Stimulated activated CD4-positive, alpha-beta T cell treated with anti-CD3 and anti-CD28 coated beads, Interleukin-15, amount 100 ng/mL, for 48 hours (primary cell): Measurements from ENCODE around the gene PTPN4.

Experiments used
- DNase-seq, 2 donors: peaks; one replicate each; pipeline ENCODE4 v3.0.0-alpha.2; 2020; ENCODE audit warnings: low read depth in 2 of 2

The PTPN4 gene

DNA sequence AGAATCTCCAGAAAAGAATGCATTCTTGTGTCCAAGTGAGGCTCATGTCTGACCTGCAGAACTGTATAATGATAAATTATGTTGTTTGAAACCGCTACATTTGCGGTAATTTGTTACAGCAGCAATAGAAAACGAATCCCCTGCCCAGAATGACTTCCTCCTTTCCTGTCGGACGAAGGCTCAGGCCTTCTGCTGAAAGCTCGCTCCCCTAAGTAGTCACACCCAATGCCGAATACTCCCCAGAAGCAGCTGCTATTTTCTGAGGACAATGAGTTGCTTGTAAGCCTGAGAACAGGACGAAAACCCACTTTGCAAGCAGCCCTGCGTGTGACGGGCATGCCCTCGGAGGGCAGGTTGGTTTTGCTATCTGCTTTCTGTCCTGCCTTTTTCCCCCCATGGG is 27.7 kb upstream of the PTPN4 start:
- DNase-seq, result no peak

GRCh38 chr2:119732601-119733164 is 27.0 kb upstream of the PTPN4 start:
- no peak for DNase-seq

DNA sequence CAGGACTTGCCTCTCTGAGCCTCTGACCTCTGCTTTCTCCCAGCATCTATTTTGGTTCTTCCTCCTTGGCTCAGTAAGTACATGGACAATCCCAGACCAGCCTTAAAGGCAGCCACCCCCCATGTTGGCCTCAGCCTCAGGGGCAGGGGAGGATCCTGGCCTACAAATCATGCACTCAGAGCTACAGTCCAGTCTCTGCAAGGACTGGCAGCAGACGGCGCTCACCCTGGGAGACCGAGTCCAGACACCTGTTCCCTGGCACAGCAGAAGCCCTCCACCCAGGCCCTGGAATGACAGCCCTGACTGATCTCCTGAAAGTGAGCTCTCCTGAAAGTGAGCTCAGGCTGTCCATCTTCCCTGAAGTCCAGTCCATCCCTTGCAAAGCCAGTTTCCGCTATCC is 25.7 kb upstream of the PTPN4 start:
- DNase-seq, result no peak

DNA sequence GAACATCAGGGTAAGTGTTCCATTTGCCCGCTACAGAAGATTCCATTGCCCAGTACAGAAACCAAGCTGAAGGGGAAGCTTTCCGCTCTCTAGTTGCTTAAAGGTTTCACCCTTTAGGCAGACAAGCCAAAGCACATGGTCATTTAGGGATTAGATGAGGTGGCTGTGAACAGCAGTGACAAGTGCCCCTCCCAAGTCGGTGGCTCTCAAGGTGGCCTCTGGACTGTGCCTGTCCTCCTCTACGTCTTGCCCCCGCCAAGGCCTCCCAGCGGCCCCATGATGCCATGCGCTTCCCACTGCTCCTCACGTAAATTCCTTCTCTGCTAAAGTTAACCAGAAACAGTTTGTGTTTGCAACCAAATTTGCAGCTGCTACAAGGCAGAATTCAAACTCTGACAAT is 24.2 kb upstream of the PTPN4 start:
- no peak for DNase-seq

DNA sequence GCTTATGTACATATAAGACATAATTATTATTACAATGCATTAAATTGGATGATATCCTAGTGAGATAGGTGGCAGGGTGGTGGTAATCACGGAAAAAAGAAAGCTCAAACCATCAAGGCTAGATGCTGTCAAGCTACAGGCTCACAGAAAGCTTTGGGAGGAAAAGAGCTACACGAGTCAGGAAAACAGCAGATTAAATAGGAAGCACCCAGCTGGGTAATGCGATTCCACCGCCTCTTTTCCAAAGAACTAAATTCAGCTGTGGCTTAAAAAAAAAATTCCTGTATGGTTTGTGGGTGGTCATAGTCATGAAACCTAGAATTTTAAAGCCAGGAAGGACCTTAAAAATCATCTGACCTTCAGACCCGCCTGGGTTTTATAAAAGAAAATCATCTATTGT is 23.7 kb upstream of the PTPN4 start:
- no peak for DNase-seq

DNA sequence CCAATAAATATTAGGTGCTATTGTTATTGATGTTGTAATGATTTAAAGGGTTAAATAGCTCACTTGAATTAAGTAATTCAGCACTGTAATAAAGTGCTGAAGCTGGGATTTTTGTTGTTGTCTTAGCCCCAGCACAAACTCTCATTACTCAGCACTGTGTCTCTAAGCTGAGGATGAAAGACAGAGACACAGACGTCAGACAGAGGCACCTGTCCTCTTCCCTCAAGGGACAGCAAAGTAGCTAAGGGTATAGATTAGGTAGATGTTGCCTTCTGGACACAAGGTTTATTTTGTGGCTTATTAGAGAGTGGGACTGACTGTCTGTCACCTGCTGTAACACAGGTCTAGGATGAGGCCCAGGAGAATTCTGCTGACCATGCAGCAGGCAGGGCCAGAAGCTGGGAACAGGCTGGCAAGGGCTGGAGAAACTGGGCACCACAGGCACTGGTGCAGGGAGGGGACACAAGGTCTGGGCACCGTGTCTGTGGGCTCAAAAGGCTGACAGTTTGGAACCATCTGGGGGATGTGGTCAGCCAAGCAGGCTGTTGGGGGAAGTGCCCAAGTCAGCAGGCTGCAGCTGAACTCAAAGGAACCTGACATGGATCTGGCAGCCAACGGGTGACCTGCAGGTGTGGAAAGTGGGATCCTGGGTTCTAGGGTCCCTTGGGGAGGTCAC is 20.0 kb upstream of the PTPN4 start:
- no peak for DNase-seq

GRCh38 chr2:119741001-119741400 is 18.7 kb upstream of the PTPN4 start:
- DNase-seq, result no peak

DNA sequence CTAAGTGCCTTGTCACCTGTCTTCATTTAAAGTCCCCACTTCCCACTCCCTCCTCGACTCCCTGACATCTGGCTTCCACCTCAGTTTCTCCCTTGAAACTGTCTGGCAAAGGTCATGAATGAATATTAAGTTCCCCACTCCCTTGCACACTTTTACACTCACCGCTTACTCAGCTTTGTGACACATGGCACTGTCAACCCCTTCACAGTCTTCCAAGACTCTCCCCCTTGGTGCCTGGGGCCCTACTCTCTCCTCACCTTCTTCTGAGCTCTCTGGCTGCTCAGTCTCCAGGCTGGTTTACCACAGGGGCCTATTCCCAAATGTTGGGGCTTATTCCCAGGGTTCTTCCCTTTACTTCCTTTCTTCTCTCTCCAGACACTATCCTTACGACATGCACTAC is 17.9 kb upstream of the PTPN4 start:
- no peak for DNase-seq

DNA sequence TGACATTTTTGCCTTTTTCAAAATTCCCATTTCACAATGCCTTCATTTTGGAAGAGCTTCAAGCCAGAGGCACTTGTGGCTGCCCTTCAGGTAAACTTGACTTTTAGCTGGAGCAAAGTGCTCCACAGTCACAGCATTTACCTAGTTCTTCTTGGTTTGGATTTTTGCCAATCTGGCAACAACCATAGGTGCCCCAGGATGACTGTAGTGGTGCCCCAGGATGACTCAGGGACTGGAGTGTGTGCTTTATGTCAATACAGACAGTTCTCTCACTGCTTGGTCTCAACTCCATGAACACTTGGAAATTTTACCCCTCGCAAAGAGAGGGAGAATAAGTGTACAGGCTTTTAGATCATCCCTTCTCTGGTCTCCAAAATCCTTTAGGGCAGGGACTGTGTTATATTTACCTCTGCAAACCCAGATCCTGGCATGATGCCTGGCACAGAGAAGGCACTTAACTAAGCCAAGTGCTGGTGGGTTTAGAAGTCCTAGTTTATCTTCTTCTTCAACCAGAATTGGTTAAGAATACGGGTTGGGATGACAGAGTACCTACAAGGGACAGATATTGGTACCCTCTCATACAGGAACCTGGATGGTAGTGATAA is 15.3 kb upstream of the PTPN4 start:
- DNase-seq, result no peak

DNA sequence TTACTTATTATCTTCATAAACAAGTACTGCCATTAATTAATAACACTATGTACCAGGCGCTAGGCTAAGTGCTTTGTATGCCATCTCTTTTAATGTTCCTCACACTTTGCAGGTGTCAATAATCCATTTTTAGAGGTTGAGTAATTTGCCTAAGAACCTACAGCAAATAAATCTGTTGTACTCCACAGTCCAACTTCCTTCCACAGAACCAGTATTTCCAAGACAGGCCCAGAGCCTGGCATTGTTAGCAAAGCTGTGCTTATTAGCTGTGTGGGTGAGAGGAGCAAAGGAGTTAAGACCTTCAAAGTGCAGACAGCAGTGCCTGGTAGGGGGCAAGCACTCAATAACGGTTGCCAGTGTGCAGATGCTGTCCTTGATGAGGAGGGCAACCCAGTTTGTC is 14.2 kb upstream of the PTPN4 start:
- no peak for DNase-seq

GRCh38 chr2:119746836-119747686 is 12.7 kb upstream of the PTPN4 start:
- DNase-seq, result no peak

DNA sequence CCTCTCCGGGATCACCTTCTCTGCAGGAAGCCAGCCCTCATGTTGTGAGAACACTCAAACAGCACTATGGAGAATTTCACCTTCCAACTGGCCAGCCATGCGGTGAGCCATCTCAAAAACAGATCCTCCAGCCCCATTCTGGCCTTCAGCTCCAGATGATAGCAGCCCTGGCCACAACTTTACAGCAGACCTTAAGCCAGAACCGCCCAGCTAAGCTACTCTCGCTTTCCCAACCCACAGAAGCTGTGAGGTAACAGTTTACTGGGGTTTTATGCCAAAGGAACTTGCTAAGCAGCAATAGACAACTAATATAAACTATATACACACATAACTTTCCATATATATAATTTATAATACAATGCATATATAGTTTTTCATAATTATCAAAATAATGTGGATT is 11.6 kb upstream of the PTPN4 start:
- DNase-seq, result no peak

GRCh38 chr2:119749477-119750012 is 10.2 kb upstream of the PTPN4 start:
- DNase-seq, result no peak

DNA sequence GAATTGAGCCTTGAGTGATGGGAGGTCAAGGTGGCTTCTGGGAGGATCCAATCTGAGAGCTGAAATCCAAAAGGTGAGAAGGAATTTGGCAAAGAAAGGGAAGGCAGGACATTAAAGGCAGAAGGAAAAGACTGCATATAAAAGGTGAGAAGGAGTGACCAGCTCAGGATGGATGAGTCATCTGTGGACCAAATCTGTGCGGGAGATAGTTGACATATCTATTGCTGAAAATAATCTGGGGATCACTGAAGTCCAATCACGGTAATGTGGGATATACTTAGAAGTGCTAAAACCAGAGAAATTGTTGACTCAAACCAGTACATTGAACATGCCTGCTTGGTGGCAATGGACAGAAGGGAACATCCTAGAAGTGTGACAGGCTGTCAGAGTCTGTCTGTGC is 8.0 kb upstream of the PTPN4 start:
- DNase-seq, result no peak

DNA sequence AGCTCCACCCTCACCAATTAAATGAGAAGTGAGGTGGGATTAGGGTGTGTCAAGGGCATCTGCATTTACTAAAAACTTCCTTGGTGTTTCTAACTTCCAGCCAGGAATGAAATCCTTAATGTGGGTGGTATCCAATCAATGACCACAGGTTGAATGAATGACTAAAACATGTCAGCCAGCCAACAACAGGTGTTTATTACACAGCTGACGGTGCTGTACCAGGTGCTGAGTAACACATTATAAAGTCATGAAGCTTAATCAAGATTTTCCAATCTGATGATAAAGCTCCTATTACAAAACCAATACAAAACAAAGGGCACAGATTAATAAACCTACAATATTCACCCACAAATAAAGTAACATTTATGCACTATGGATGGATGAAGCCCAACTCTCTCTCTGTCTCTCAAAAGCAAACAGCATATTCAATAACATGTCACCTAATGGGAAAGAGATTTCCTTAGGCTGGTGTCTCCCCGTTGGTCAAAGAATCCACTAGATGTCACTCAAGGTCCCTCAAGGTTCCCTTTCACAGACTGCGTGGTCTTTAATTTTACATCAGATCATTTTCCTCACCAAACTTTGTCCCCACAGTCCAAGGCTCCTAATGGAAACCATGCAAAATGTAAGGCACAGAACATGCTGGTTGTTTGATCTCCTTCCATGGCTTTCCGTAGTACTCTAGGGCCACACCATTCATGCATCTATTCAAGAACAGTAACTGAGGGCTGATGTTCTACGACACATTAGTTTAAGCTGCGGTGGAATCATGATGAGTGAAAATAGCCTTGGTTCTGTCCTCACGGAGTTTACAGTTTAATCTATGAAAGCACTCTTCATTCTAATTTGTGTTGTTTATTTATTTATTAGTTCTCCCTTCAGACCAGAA is 6.4 kb upstream of the PTPN4 start:
- DNase-seq, result no peak

GRCh38 chr2:119753930-119754321 is 5.8 kb upstream of the PTPN4 start:
- DNase-seq, result no peak

DNA sequence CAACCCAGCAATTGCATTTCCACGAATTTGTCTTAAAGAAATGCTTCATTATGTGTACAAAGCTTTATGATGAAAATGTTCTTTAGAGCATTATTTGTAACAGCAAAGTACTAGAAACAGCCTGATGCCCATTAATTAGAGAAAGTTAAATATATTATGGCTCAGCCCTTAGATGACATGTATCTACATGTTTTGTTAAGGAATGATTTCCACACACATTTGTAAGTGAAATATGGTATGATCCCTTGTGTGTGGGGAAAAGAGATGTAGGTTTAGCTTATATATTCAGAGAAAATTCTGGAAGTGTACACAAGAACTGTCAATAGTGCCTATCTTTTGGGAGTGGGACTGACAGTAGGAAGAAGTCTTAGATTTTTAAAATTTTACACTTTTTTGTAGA is 3.8 kb upstream of the PTPN4 start:
- no peak for DNase-seq

GRCh38 chr2:119756837-119757236 is 2.9 kb upstream of the PTPN4 start:
- peak; percentile 42 to 53 for DNase-seq

DNA sequence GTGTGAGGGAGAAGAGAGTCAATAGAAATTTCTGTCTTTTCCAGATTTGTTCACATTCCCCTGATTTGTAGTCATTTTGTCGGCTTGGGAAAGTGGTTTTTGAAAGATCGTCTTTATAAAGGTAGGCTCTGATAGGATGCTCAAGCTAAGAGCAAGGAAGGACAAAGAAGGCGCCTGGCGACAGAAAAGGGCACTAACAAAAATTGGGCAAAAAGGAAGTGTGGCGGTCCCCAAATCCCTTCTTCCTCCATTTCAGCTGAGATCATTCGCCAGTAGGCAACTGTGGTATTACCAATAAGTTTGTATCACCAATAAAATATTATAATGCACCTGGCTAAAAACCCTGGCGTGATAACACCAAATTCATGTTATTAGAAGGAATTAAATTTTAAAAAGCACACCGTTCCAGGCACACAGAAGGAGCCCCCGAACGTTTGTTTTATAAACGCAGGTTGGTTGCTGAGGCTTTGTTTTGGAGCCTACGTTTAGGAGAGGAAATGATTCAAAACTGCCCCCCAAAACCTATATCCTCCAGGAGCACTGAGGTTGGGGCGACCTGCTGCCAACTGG is 756 bp upstream of the PTPN4 start:
- DNase-seq, result no peak

- peak in 1 of 2 donors; percentile 7 for DNase-seq
These were observed 674 bp downstream of the PTPN4 start for GRCh38 chr2:119760237-119760955.

DNA sequence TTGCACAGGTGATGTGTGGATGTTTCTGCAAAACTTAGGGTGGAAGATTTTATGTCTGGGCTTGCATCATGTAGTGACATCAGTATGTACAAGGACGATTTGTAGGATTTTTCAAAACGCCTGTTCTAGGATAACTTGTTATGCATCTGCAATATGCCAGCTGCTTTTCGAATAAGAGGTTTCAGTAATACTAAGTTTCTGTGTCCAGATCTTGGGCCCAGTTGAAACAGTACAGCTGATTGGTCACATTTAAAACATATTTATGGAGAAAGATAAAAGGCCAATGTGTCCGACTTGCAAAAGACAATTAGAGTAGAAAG is 1.2 kb downstream of the PTPN4 start:
- DNase-seq, result no peak
